GM19351 (cell line): ENCODE measurements around the gene PLA2G4E.

Experiments
- ATAC-seq: cut with Tn5 transposase; IDR thresholded peaks from one replicate; pipeline ENCODE4 v1.9.1; 2021; ENCODE audit warnings: mild to moderate bottlenecking, moderate library complexity; ENCODE audit not compliant: unreplicated experiment

Gene PLA2G4E

GRCh38 chr15:42053010-42053409, 32.2 kb upstream of the PLA2G4E start:
- no peak for ATAC-seq

GRCh38 chr15:42050484-42051255, 29.8 kb upstream of the PLA2G4E start:
- no peak for ATAC-seq

- ATAC-seq, result no peak
These were observed 28.0 kb upstream of the PLA2G4E start for GRCh38 chr15:42048821-42049200.

- ATAC-seq, result no peak
These were observed 27.4 kb upstream of the PLA2G4E start for GRCh38 chr15:42048080-42048820.

- no peak for ATAC-seq
These were observed 25.8 kb upstream of the PLA2G4E start for GRCh38 chr15:42046597-42046996.

- ATAC-seq, result no peak
These were observed 24.4 kb upstream of the PLA2G4E start for GRCh38 chr15:42045211-42045615.

GRCh38 chr15:42042602-42043400, 22.0 kb upstream of the PLA2G4E start:
- no peak for ATAC-seq

- ATAC-seq, result no peak
These were observed 17.6 kb upstream of the PLA2G4E start for GRCh38 chr15:42038401-42038800.

- no peak for ATAC-seq
These were observed 16.8 kb upstream of the PLA2G4E start for GRCh38 chr15:42037656-42038055.

GRCh38 chr15:42036966-42037365, 16.1 kb upstream of the PLA2G4E start:
- no peak for ATAC-seq

GRCh38 chr15:42036112-42036905, 15.5 kb upstream of the PLA2G4E start:
- ATAC-seq, result no peak

GRCh38 chr15:42035435-42035761, 14.6 kb upstream of the PLA2G4E start:
- peak; percentile 49 for ATAC-seq

GRCh38 chr15:42034628-42035434, 14.0 kb upstream of the PLA2G4E start:
- ATAC-seq, result no peak

- ATAC-seq, result no peak
These were observed 12.5 kb upstream of the PLA2G4E start for GRCh38 chr15:42033214-42033873.

GRCh38 chr15:42032376-42033213, 11.8 kb upstream of the PLA2G4E start:
- no peak for ATAC-seq

- no peak for ATAC-seq
These were observed 10.5 kb upstream of the PLA2G4E start for GRCh38 chr15:42031198-42031915.

GRCh38 chr15:42027521-42027920, 6.7 kb upstream of the PLA2G4E start:
- ATAC-seq, result no peak

GRCh38 chr15:42024303-42024702, 3.5 kb upstream of the PLA2G4E start:
- ATAC-seq, result no peak
